ENCODE results near the gene ZNF579. TPM values are rescaled to one million over a fixed set of nuclear protein-coding genes. Genes with fewer than 3 reads are reported as not detected.
"Not testable (repeated sequence)": the region's sequence is repeated elsewhere in the genome, so short reads cannot be mapped to it uniquely, and the experiment has no call there.

ZNF579 gene
- polyA plus RNA-seq, 1 donor from 2014 or later, result 7.4 TPM

- H3K9me3 ChIP-seq (ENCODE audit: low read length), result no peaks in the 10 kb centered on the region
Measured at GRCh38 chr19:55578031-55578760, 2.5 kb downstream of the ZNF579 start.

GRCh38 chr19:55576746-55577145 is 3.9 kb downstream of the ZNF579 start:
- no peak overlapping the region for H3K4me2 ChIP-seq (ENCODE audit: low read length)
- no peaks in the 10 kb centered on the region for H3K36me3 ChIP-seq (ENCODE audit: insufficient read depth, low read length)
- H3K27me3 ChIP-seq (ENCODE audit: insufficient read depth, low read depth, low read length), result no peaks in the 10 kb centered on the region
- H3K9ac ChIP-seq (ENCODE audit: low read length), result no peak overlapping the region
- peaks cover 21% of the 10 kb centered on the region for H3K79me2 ChIP-seq (replicated peaks; ENCODE audit: insufficient read depth, low read length)
- H3K27ac ChIP-seq (ENCODE audit: low read length), result no peak overlapping the region
- H4K20me1 ChIP-seq (ENCODE audit: insufficient read depth), result no peaks in the 10 kb centered on the region
- TF ChIP-seq EP300 (conservative IDR thresholded peaks at IDR 0.05; ENCODE audit: poor library complexity, severe bottlenecking) (no peak), POLR2AphosphoS5 (IDR thresholded peaks at IDR 0.05) (no peak), SMC3 (conservative IDR thresholded peaks at IDR 0.05; ENCODE audit: poor library complexity) (no peak), MXI1 (conservative IDR thresholded peaks at IDR 0.05; ENCODE audit: poor library complexity, severe bottlenecking) (no peak)
- no peaks in the 10 kb centered on the region for H3F3A ChIP-seq (ENCODE audit: insufficient read depth, low read length, poor library complexity, severe bottlenecking)
- H3K9me2 ChIP-seq (ENCODE audit: insufficient read depth, low read length), result no peaks in the 10 kb centered on the region
- H2AFZ ChIP-seq (ENCODE audit: low read depth, low read length), result no peak overlapping the region
- no peak overlapping the region for H3K4me3 ChIP-seq (ENCODE audit: low read length)
- no peaks in the 10 kb centered on the region for H3K9me3 ChIP-seq (ENCODE audit: low read length)

More at GRCh38 chr19:55578031-55578760, 2.5 kb downstream of the ZNF579 start:
- H3K9me2 ChIP-seq (ENCODE audit: insufficient read depth, low read length), result no peaks in the 10 kb centered on the region
- H3K4me3 ChIP-seq (ENCODE audit: low read length), result no peak overlapping the region
- no peaks in the 10 kb centered on the region for H3F3A ChIP-seq (ENCODE audit: insufficient read depth, low read length, poor library complexity, severe bottlenecking)
- no peak overlapping the region for H3K4me2 ChIP-seq (ENCODE audit: low read length)
- no peak overlapping the region for H3K27ac ChIP-seq (ENCODE audit: low read length)
- no peaks in the 10 kb centered on the region for H4K20me1 ChIP-seq (ENCODE audit: insufficient read depth)
- H3K27me3 ChIP-seq (ENCODE audit: insufficient read depth, low read depth, low read length), result no peaks in the 10 kb centered on the region
- H3K9ac ChIP-seq (ENCODE audit: low read length), result no peak overlapping the region
- no peak overlapping the region for H2AFZ ChIP-seq (ENCODE audit: low read depth, low read length)
- peaks cover 21% of the 10 kb centered on the region for H3K79me2 ChIP-seq (replicated peaks; ENCODE audit: insufficient read depth, low read length)
- TF ChIP-seq SMC3 (conservative IDR thresholded peaks at IDR 0.05; ENCODE audit: poor library complexity) (no peak), CTCF (IDR thresholded peaks at IDR 0.05; ENCODE audit: poor library complexity, severe bottlenecking) (no peak), EP300 (conservative IDR thresholded peaks at IDR 0.05; ENCODE audit: poor library complexity, severe bottlenecking) (no peak), POLR2AphosphoS5 (IDR thresholded peaks at IDR 0.05) (no peak), MXI1 (conservative IDR thresholded peaks at IDR 0.05; ENCODE audit: poor library complexity, severe bottlenecking) (no peak), TAF1 (IDR thresholded peaks at IDR 0.05; ENCODE audit: low read depth) (no peak), REST (IDR thresholded peaks at IDR 0.05; ENCODE audit: borderline replicate concordance) (no peak), EZH2 (IDR thresholded peaks at IDR 0.05; ENCODE audit: borderline replicate concordance, insufficient read depth, low read length, poor library complexity, severe bottlenecking) (no peak), RAD21 (conservative IDR thresholded peaks at IDR 0.05) (no peak)
- no peaks in the 10 kb centered on the region for H3K36me3 ChIP-seq (ENCODE audit: insufficient read depth, low read length)

GRCh38 chr19:55573929-55574328 is 6.7 kb downstream of the ZNF579 start:
- H3K4me2 ChIP-seq (ENCODE audit: low read length); H3K79me2 ChIP-seq (replicated peaks; ENCODE audit: insufficient read depth, low read length); H3K4me3 ChIP-seq (ENCODE audit: low read length); H3K9ac ChIP-seq (ENCODE audit: low read length); H2AFZ ChIP-seq (ENCODE audit: low read depth, low read length); H3K36me3 ChIP-seq (ENCODE audit: insufficient read depth, low read length); H3K27ac ChIP-seq (ENCODE audit: low read length); H3K9me2 ChIP-seq (ENCODE audit: insufficient read depth, low read length); H3K9me3 ChIP-seq (ENCODE audit: low read length); H3F3A ChIP-seq (ENCODE audit: insufficient read depth, low read length, poor library complexity, severe bottlenecking); H3K27me3 ChIP-seq (ENCODE audit: insufficient read depth, low read depth, low read length); H4K20me1 ChIP-seq (ENCODE audit: insufficient read depth): not testable (repeated sequence)

GRCh38 chr19:55569477-55569876 is 11.2 kb downstream of the ZNF579 start:
- not testable (repeated sequence) for H3F3A ChIP-seq (ENCODE audit: insufficient read depth, low read length, poor library complexity, severe bottlenecking); H3K9me3 ChIP-seq (ENCODE audit: low read length); H3K4me3 ChIP-seq (ENCODE audit: low read length); H3K9me2 ChIP-seq (ENCODE audit: insufficient read depth, low read length); H3K79me2 ChIP-seq (replicated peaks; ENCODE audit: insufficient read depth, low read length); H4K20me1 ChIP-seq (ENCODE audit: insufficient read depth); H3K27me3 ChIP-seq (ENCODE audit: insufficient read depth, low read depth, low read length); H2AFZ ChIP-seq (ENCODE audit: low read depth, low read length); H3K9ac ChIP-seq (ENCODE audit: low read length); H3K36me3 ChIP-seq (ENCODE audit: insufficient read depth, low read length); H3K4me2 ChIP-seq (ENCODE audit: low read length); H3K27ac ChIP-seq (ENCODE audit: low read length)

All from neural cell (in vitro differentiated cells).